HFF-Myc (cell line): ENCODE measurements around the gene CHKB.
"Not testable (repeated sequence)": the region's sequence is repeated elsewhere in the genome, so short reads cannot be mapped to it uniquely, and the experiment has no call there.

ENCODE experiments used
- DNase-seq: peaks from one replicate; pipeline ENCODE4 v3.0.0-alpha.2; 2011; ENCODE audit warnings: low read depth; ENCODE audit errors: extremely low read depth
- H3K4me3 ChIP-seq: replicated peaks from 2 replicates; pipeline ENCODE4 v1.5.1; 2011; ENCODE audit warnings: low read depth, mild to moderate bottlenecking, control low read depth, low read length
- CTCF ChIP-seq: IDR thresholded peaks from 2 replicates; pipeline ENCODE4 v1.5.1; 2012; ENCODE audit warnings: mild to moderate bottlenecking, low read depth, low read length, control low read depth; ENCODE audit errors: missing control alignments

The CHKB gene

DNA sequence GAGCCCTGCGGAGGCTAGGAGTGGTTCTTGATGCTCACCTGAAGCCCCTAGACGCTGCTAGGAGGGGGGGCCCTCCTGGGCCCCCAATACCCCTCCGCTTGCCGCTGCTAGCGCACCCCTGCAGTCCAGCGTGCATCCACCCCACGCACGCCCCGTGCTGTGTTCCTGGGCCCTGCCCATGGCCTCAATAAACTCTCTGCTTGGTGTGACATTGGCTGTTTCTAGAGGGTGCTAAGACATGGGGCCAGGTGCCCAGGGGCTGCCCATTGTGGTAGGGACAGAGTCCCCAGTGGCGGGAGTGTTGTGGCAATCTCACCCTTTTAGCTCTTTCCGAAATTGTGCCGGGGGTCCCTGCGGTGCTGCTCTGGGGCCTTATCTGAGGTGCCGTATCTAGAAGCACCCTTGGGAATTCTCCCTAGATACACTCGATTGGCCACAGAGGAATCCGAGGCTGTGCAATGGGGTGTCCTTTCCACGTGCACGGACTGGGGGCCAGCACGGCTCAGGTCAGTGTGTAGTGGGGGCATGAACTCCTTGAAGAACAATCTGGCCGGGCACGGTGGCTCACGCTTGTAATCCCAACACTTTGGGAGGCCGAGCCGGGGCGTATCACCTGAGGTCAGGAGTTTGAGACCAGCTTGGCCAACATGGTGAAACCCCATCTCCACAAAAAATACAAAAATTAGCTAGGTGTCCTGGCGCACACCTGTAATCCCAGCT is 28.9 kb upstream of the CHKB start:
- no peak for TF ChIP-seq CTCF
- no peak for DNase-seq
- no peak overlapping the region for H3K4me3 ChIP-seq

- H3K4me3 ChIP-seq, result no peak overlapping the region
- TF ChIP-seq CTCF, result no peak
- no peak for DNase-seq
Observed at GRCh38 chr22:50610581-50610980, 27.9 kb upstream of the CHKB start.

DNA sequence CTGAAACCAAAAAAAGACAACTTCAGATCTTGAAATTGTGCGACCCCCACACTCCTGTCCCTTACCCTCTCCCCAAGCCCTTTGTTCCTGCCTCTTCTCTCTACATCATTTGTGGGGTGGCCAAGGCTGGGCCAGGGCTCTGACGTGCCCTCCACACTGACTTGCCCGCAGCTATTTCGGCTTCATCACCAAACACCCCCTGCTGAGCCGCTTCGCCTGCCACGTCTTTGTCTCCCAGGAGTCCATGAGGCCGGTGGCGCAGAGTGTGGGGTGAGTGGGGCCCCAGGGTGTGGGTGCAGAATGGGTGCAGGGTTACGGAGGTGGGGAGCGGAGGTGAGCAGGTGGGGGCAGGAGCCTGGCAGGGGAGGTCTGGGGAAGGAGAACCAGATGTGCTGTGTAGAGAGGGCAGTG is 27.4 kb upstream of the CHKB start:
- no peak for DNase-seq

GRCh38 chr22:50609599-50609998 is 26.9 kb upstream of the CHKB start:
- TF ChIP-seq CTCF, result no peak
- H3K4me3 ChIP-seq, result no peak overlapping the region
- DNase-seq, result no peak

More for the DNA sequence above, 27.4 kb upstream of the CHKB start:
- H3K4me3 ChIP-seq, result no peak overlapping the region
- no peak for TF ChIP-seq CTCF

DNA sequence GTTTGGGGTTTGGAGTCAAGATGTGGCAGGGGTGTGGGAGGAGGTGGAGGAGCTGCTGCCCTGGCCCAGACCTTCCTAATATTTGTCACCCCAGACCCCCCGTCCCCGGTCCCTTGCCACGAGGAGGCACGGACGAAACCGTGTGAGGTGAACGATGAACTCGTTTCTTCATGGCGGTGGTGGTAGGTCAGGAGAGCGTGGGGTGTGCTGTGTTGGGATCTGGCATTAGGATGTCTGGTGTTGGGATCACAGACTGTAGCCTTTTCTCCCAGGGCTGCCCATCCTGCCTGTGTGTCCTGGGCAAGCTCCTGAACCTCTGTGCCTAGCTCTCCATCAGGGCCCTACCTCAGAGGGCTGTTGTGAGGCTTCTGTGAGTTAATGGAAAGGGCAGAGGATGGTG is 26.3 kb upstream of the CHKB start:
- no peak for TF ChIP-seq CTCF
- H3K4me3 ChIP-seq, result no peak overlapping the region
- no peak for DNase-seq

GRCh38 chr22:50608058-50608840 is 25.6 kb upstream of the CHKB start:
- not testable (repeated sequence) for H3K4me3 ChIP-seq, DNase-seq

DNA sequence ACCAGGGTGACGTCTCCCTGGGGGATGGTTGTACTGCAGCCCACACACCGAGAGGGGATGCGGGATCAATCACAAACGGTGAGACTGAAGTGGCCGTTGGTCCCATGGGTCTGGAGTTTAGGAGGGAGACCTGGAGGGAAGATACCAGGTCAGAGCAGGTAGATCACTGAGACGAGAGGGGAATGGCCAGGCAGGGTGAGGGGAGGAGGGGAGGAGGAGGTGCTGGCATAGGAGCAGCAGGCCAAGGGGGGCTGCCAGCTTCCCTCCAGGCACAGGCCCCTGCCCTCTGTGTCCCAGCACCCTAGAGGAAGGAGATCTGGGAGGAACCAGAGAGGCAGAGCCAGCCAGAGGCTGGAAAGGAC is 25.0 kb upstream of the CHKB start:
- no peak for TF ChIP-seq CTCF
- no peak overlapping the region for H3K4me3 ChIP-seq
- DNase-seq, result no peak
